Natural killer cell (primary cell): ENCODE measurements around the gene EXD3. TPM values are rescaled to one million over a fixed set of nuclear protein-coding genes. Genes with fewer than 3 reads are reported as not detected.

Experiments
- ATAC-seq, 3 donors: fragments of 150-1000 bp in 2 of 3; fragments of 200-7000 bp in 1 of 3; cut with Tn5 transposase; 1 replicate in 1 of 3; 2 replicates in 2 of 3; pipeline ENCODE4 v1.10.0; 2021; ENCODE audit warnings: mild to moderate bottlenecking in 2 of 3, moderate library complexity in 2 of 3
- DNase-seq, 2 donors: peaks; one replicate each; pipeline versions ENCODE4 v3.0.0 to v3.0.0-alpha.2; 2013 to 2021; ENCODE audit warnings: mixed read lengths in 1 of 2
- H3K27ac ChIP-seq: one replicate; pipeline ENCODE4 v1.5.1; 2013; ENCODE audit warnings: mild to moderate bottlenecking, low read length
- H3K27me3 ChIP-seq: one replicate; pipeline ENCODE4 v1.6.1; 2013; ENCODE audit warnings: low read length; ENCODE audit not compliant: control insufficient read depth, insufficient read depth
- H3K36me3 ChIP-seq: one replicate; pipeline ENCODE4 v1.6.1; 2013; ENCODE audit warnings: low read length; ENCODE audit not compliant: control insufficient read depth, insufficient read depth
- H3K4me1 ChIP-seq: one replicate; pipeline ENCODE4 v1.6.1; 2013; ENCODE audit warnings: low read length; ENCODE audit not compliant: control insufficient read depth, insufficient read depth
- H3K4me3 ChIP-seq: one replicate; pipeline ENCODE4 v1.5.1; 2013; ENCODE audit warnings: low read length
- H3K9me3 ChIP-seq: one replicate; pipeline ENCODE4 v1.6.1; 2013; ENCODE audit warnings: low read length; ENCODE audit not compliant: control insufficient read depth, insufficient read depth
- H3K27ac Mint-ChIP-seq, 2 donors: one replicate each; pipeline ENCODE4 v1.8.0; 2022; ENCODE audit warnings: mild to moderate bottlenecking in 2 of 2, mixed read lengths in 2 of 2, moderate library complexity in 1 of 2
- H3K27me3 Mint-ChIP-seq, 2 donors: one replicate each; pipeline ENCODE4 v1.8.0; 2022; ENCODE audit warnings: low read depth in 2 of 2, mixed read lengths in 2 of 2
- H3K36me3 Mint-ChIP-seq: one replicate; pipeline ENCODE4 v1.8.0; 2022; ENCODE audit warnings: mixed read lengths
- H3K4me1 Mint-ChIP-seq, 2 donors: one replicate each; pipeline ENCODE4 v1.8.0; 2022; ENCODE audit warnings: mixed read lengths in 2 of 2
- H3K4me3 Mint-ChIP-seq: one replicate; pipeline ENCODE4 v1.8.0; 2022; ENCODE audit warnings: mild to moderate bottlenecking, moderate library complexity, mixed read lengths
- H3K9me3 Mint-ChIP-seq, 2 donors: one replicate each; pipeline ENCODE4 v1.8.0; 2022; ENCODE audit warnings: mixed read lengths in 2 of 2
- CTCF ChIP-seq: fragments of 200-600 bp; IDR thresholded peaks from one replicate; pipeline ENCODE4 v1.8.0; 2022; ENCODE audit warnings: antibody characterized with exemption
- WGBS: methylation state at CpG from one replicate; pipeline ENCODE4 v1.1.7; 2013; ENCODE audit warnings: missing lambda C conversion rate; ENCODE audit not compliant: insufficient coverage; 5-methylcytosine and 5-hydroxymethylcytosine counted together
- intact Hi-C: fragments of 100-400 bp; cut with micrococcal nuclease; formaldehyde crosslinking; loops from one replicate; pipeline ENCODE4 v1.14.2; 2022
- total RNA-seq, 4 donors: library from RNA; stranded (reverse); fragments of 120-200 nt in 1 of 4; gene quantifications; one replicate each; pipeline versions ENCODE4 v1.2.3 to v1.2.4, GENCODE V29; 2013 to 2022

EXD3 gene
- total RNA-seq, 3 donors from 2014 or later (not counting 1 experiment from before 2014, with no cell fraction given): 28.0 to 35.3 (median 29.6) TPM

GRCh38 chr9:137429974-137430722 is 7.2 kb upstream of the EXD3 start:
- no peak overlapping the region for H3K4me3 ChIP-seq
- whole genome bisulfite sequencing: 74% methylated on average over 34 of the region's 34 CpGs
- Mint-ChIP-seq H3K27me3 (no peaks in the 10 kb centered on the region), H3K36me3 (no peaks in the 10 kb centered on the region), H3K9me3 (no peaks in the 10 kb centered on the region), H3K4me3 (no peak overlapping the region), H3K4me1 (no peaks in the 10 kb centered on the region), H3K27ac (no peak overlapping the region)
- no peaks in the 10 kb centered on the region for H3K36me3 ChIP-seq
- ATAC-seq: no peak
- no peaks in the 10 kb centered on the region for H3K9me3 ChIP-seq
- intact Hi-C loops: no loop called here
- no peak for DNase-seq
- no peak overlapping the region for H3K27ac ChIP-seq
- no peak for TF ChIP-seq CTCF
- H3K4me1 ChIP-seq: peaks cover 28% of the 10 kb centered on the region
- no peaks in the 10 kb centered on the region for H3K27me3 ChIP-seq

- Mint-ChIP-seq H3K9me3 (no peaks in the 10 kb centered on the region), H3K27me3 (no peaks in the 10 kb centered on the region), H3K4me3 (no peak overlapping the region), H3K36me3 (no peaks in the 10 kb centered on the region), H3K4me1 (peaks cover 0 to 4% of the 10 kb centered on the region in 2 donors), H3K27ac (no peak overlapping the region)
- no peak for ATAC-seq
- Histone ChIP-seq H3K9me3 (no peaks in the 10 kb centered on the region), H3K27me3 (no peaks in the 10 kb centered on the region), H3K36me3 (no peaks in the 10 kb centered on the region), H3K4me1 (peaks cover 22% of the 10 kb centered on the region), H3K27ac (no peak overlapping the region), H3K4me3 (no peak overlapping the region)
- TF ChIP-seq CTCF: no peak
- WGBS: 79% methylated on average over 13 of the region's 14 CpGs
- no peak for DNase-seq
- intact Hi-C loops: no loop called here
These were observed 6.6 kb upstream of the EXD3 start for GRCh38 chr9:137429546-137429890.

DNA sequence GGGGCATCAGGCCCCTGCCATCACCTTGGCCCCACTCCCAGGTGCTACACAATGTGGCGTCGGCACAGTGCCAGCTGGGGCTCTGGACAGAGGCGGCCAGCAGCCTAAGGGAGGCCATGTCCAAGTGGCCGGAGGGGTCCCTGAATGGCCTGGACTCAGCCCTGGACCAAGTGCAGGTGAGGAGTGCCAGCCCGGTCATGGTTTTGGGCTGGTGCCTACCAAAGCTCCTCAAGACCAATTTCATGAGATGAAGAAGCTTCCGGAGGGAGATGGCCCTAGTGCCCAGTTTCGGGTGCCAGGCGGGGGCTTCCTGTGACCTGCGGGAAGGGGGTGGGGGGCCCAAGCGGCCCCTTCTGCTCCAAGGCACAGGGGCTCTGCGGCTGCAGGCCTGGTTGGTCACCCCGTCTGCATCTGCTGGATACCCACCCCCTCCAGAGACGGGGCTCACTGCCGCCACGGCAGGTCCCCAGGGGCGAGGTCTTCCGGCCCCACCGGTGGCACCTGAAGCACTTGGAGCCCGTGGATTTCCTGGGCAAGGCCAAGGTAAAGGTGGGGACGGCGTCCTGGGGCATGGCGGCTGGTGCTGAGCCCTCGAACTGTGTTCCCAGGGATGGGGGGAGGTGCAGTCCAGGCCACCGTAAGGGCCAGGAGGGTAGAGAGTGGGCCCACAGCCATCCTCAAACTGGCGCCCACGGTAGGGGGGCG is 6.0 kb upstream of the EXD3 start:
- Histone ChIP-seq H3K4me3 (no peak overlapping the region), H3K9me3 (no peaks in the 10 kb centered on the region), H3K4me1 (peaks cover 21% of the 10 kb centered on the region), H3K27ac (no peak overlapping the region), H3K27me3 (no peaks in the 10 kb centered on the region), H3K36me3 (no peaks in the 10 kb centered on the region)
- Mint-ChIP-seq H3K27me3 (no peaks in the 10 kb centered on the region), H3K4me3 (no peak overlapping the region), H3K36me3 (no peaks in the 10 kb centered on the region), H3K27ac (no peak overlapping the region), H3K9me3 (no peaks in the 10 kb centered on the region), H3K4me1 (peaks cover 0 to 5% of the 10 kb centered on the region in 2 donors)
- DNase-seq: no peak
- 74% methylated on average over 27 of the region's 27 CpGs for WGBS
- TF ChIP-seq CTCF: no peak
- ATAC-seq: no peak
- intact Hi-C loops: no loop called here
